ENCODE data around the gene ZFYVE27.

Gene ZFYVE27

GRCh38 chr10:97771055-97771891, 34.3 kb downstream of the ZFYVE27 start:
- DNase-seq = peak; percentile 13

- DNase-seq = no peak
Observed at GRCh38 chr10:97771913-97772823, 35.2 kb downstream of the ZFYVE27 start, which contains the start of gene SFRP5. TSS of gene SFRP5 (minus strand) at chr10:97771999. CDS start at chr10:97771833, 166 bp downstream.

DNA sequence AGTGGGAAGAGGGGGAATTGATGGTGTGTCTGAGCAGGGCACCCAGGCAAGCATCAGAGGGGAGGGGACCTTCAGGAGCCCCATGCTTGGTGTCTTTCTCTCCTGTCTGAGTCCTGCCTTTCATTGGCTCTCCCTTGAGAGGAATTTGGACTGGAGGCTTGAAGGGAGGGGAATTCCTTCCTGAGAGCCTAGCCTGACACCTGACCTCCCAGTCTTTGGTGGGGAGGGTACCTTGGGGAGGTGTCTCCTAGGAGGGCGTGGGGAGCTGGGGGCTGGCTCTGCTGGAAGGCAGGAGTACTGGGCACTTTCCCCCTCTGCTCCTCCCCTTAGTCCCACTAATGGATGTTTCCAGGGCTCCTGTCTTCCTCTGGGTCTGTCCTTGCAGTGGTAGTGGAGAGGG, 36.2 kb downstream of the ZFYVE27 start:
- DNase-seq = no peak

GRCh38 chr10:97774811-97775294, 37.9 kb downstream of the ZFYVE27 start:
- no peak for DNase-seq

DNA sequence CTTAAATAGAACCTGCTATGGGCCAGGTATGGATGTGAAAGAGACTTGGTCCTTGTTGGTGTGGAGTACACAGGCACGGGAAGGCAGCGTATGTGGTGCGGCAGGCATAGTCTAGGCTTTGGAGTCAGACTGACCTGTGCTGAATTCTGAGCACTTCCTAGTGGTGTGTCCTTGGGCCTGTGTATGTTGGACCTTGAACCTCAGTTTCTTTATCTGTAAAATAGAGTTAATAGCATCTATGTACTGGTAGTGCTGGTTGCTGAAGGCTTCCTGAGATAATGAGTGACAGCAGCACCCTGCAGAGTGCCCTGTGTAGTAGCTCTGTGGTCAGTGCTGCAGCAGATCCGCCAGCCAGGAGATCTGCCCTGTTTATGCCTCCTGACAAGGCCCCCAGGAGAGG, 40.2 kb downstream of the ZFYVE27 start:
- no peak for DNase-seq

GRCh38 chr10:97778452-97779302, 41.7 kb downstream of the ZFYVE27 start:
- DNase-seq = no peak

DNA sequence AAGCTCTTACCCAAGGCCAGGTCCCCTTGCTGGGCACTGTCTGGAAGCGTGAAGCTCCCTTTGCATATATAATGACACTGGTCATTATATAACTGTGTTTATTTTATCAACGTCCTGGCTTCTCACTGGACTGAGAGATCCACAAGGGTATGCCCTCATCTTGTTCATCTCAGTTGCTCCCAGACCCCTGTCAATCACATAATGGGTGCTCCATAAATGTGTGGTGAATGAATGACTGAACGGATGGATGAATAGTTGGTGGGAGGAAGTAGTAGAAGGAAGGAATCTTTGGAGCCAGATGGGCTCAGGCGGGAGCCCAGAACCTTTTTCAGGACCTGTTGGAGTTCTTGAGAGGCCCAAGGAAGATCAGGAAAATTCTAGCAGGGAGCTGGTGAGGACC, 42.6 kb downstream of the ZFYVE27 start:
- no peak for DNase-seq

DNA sequence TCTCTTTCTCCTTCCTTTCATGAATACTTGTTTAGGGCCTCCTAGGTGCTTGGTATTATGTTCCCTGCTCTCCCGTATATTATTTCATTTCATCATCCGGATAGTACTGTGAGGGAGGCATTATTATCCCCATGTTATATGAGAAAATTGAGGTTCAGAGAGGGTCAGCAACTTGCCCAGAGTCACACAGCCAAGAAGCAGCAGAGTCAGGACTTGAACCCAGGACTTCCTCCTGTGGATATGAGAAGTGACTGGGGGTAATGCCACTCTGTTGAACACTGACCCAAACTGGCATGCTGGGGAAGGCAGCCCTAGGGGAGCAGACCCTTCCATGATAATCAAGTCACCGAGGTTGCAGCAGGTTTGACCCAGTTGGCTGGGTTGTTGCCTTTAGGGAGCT, 43.0 kb downstream of the ZFYVE27 start:
- DNase-seq = no peak

GRCh38 chr10:97780841-97781617, 44.1 kb downstream of the ZFYVE27 start:
- no peak for DNase-seq

GRCh38 chr10:97781618-97782331, 44.8 kb downstream of the ZFYVE27 start:
- no peak for DNase-seq

- no peak for DNase-seq
Observed at GRCh38 chr10:97782455-97783228, 45.7 kb downstream of the ZFYVE27 start.

- DNase-seq = no peak
Observed at GRCh38 chr10:97784200-97784810, 47.4 kb downstream of the ZFYVE27 start.

DNA sequence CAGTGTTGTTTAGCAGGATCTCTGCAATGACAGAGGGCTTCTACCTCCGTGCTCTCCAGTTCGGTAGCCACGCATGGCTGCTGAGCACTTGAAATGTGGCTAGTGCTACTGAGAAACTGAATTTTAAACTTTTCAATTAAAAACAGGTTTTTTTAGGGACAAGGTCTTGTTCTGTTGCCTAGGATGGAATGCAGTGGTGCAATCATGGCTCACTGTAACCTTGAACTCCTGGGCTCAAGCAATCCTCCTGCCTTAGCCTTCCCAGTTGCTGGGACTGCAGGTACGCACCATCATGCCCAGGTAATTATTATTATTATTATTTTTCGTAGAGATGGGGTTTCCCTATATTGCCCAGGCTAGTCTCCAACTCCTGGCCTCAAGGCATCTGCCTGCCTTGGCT, 48.3 kb downstream of the ZFYVE27 start:
- no peak for DNase-seq

DNA sequence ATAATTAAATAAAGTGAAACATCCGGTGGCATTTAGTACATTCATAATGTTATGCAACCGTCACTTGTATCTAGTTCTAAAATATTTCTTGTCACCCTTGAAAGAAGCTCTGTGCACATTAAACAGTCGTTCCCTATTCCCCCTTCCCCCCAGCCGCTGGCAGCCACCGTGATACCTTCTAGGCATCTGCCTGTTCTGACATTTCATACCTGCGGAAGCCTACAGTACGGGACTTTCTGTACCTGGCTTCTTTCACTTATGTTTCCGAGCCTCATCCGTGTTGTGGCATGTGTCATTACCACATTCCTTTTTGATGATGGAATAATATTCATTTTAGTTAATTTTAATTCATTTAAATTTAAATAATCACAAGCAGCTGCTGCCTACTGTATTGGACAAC, 48.8 kb downstream of the ZFYVE27 start:
- no peak for DNase-seq

DNA sequence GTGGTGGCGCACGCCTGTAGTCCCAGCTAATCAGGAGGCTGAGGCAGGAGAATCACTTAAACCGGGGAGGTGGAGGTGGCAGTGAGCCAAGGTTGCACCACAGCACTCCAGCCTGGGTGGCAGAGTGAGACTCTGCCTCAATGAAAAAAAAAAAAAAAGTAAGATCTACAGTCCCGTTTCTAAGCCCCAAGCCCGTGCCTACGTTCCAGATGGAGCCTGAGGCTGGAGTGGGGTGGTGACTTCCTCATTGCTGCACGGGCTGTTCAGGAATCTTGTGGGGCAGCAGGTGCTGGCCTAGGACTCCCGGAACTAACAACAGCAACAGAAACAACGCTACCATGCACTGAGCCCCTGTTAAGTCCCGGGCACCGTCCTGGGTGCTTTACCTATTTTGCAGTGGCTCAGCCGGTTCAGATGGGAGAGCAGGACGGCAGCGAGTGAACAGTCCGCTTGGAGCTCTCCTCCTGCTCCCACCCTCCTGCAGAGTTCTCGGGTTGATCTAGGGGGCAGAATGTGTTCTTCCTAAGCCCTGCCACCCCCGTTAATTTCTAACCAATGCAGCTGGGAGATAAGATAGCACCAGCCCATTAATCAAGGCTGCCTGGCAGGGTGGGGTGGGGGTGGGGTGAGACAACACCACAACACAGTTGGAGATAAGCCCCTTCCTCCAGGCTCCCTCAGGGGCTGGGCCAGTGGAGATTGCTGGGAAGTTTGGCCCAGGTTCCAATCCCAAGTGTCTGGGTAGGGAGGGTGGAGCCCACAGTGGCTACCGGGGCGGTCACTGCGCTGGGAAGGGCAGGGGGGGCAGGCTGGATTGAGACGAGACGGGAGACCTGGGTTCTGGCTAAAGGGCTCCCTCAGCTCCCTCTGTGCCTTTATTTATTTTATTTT, 51.9 kb downstream of the ZFYVE27 start:
- no peak for DNase-seq

DNA sequence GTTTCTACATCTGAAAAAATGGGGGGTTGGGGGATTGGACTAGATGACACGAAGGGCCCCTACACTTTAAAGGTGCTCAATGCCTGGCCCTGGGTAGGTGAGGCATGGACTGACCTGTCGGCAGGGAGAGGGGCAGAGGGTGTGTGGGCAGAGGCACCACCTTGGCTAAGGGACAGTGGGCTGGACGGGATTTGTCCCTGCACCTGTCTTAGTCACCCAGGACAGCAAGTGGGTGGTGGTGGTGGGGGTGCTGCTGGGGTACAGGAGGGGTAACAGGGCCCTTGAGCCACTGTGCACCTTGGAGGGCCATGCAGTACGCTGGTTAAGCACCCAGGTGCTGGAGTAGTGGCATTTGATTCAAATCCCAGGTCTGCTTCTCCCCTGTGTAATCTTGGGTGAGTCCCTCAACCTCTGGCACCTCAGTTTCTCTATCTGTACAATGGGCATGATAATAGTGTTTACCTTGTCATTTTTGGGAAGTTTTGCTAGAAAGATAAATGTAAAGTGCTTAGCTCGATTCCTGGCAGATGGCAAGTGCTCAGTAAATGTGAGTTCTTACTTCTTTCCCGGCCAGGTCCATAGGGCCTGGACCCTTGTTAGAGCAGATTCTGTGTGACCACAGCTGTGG, 53.0 kb downstream of the ZFYVE27 start:
- no peak for DNase-seq

DNA sequence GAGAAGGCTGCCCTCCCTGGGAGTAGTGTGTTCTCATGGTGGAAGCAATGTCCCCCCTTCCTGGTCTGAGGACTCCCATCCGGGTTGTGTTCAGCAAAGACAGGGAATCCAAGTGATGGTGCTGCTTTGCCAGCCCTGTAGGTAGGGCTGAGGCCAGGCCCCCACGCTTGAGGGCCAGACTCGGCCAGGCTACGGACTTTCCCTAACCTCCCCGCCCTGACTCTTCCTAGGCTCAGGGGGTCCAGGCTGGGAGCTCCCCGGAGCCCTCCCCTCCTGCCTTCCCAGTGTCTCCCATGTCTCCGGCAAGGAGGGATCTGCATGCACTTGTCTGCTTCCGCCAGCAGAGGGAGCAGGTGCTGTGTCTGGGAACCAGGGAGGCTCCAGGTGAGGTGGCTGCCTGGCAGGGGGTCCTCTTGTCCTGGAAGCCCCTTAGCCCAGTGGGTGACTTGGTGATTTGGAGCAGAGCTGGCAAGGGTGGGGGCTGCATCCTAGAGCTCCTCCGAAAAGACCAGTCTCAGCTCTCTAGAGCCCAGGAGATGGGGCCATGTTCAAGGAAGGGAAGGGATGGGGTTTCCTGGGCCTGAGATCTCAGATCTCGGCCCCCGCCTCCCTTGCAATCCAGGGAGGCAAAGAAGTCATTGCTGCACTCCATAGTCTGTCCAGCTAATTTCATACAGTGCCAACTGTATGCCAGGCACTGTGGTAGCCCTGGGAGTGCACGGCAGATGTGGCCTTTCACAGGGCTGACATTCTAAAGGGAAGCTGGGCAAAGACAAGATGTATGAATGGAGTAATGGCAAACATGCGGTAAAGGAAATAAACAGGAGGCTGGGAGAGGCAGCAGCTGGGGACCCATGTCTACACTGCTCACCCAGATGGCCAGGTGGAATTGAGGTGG, 55.1 kb downstream of the ZFYVE27 start:
- DNase-seq = peak; percentile 54

All from RPMI8226 (cell line).